GM12878 (cell line): ENCODE data around the gene NHSL1. TPM values are rescaled to one million over a fixed set of nuclear protein-coding genes. Genes with fewer than 3 reads are reported as not detected.

Experiments
- ATAC-seq: fragments of 200-7000 bp; cut with Tn5 transposase; 3 replicates; pipeline ENCODE4 v1.9.1; 2020; ENCODE audit warnings: mild to moderate bottlenecking, moderate library complexity
- BruUV-seq: library from RNA; stranded (reverse); fragments of 400-500 nt; replicated peaks from 2 replicates; lab custom pipeline; 2021; lab: Mats Ljungman, UMichigan
- CTCF ChIA-PET: fragments of 300-600 bp; sonication (Branson Sonifier 250); formaldehyde crosslinking; extraction: SDS; loops from one replicate; lab custom pipeline; 2021; ENCODE audit warnings: inconsistent platforms; lab: Yijun Ruan, JAX
- POLR2A ChIA-PET: fragments of 350-600 bp; formaldehyde crosslinking; extraction: SDS; loops from one replicate; lab custom pipeline; 2021; ENCODE audit warnings: inconsistent platforms; lab: Charles Lee
- RAD21 ChIA-PET: fragments of 300-600 bp; sonication (Branson Sonifier 250); formaldehyde crosslinking; loops from one replicate; lab custom pipeline; 2023; ENCODE audit warnings: antibody characterized with exemption; ENCODE audit not compliant: unreplicated experiment; lab: Charles Lee
- SMC1A ChIA-PET: fragments of 300-600 bp; sonication (Branson Sonifier 250); formaldehyde crosslinking; loops from one replicate; lab custom pipeline; 2023; ENCODE audit not compliant: unreplicated experiment, uncharacterized antibody; lab: Charles Lee
- DNase-seq: peaks from one replicate; pipeline ENCODE4 v3.0.0-alpha.2; 2011; ENCODE audit warnings: low read depth, low spot score
- FAIRE-seq: peaks from 3 replicates; lab custom pipeline; 2011; peaks lifted over from hg19 to GRCh38; lab: Jason Lieb, UNC
- H2AFZ ChIP-seq: 2 replicates; pipeline ENCODE4 v1.6.0; 2011; ENCODE audit warnings: low read depth, low read length, control low read depth; ENCODE audit not compliant: control insufficient read depth
- H3K27ac ChIP-seq: 2 replicates; pipeline ENCODE4 v1.5.1; 2011; ENCODE audit warnings: control low read depth; ENCODE audit not compliant: control insufficient read depth, insufficient read depth
- H3K27me3 ChIP-seq, 2 experiments: replicated peaks in 1 of 2; 2 replicates each; pipeline versions ENCODE4 v1.6.0 to v1.6.1; 2011; ENCODE audit warnings: low read length in 1 of 2; ENCODE audit not compliant: control insufficient read depth in 2 of 2, insufficient read depth in 2 of 2
- H3K36me3 ChIP-seq, 2 experiments: 2 replicates each; pipeline ENCODE4 v1.5.1; 2011; ENCODE audit warnings: low read length in 1 of 2; ENCODE audit not compliant: control insufficient read depth in 2 of 2, insufficient read depth in 2 of 2
- H3K4me1 ChIP-seq: 2 replicates; pipeline ENCODE4 v1.6.1; 2011; ENCODE audit warnings: mild to moderate bottlenecking, low read length, moderate library complexity, mixed read lengths; ENCODE audit not compliant: control insufficient read depth, insufficient read depth
- H3K4me2 ChIP-seq: 2 replicates; pipeline ENCODE4 v1.6.0; 2011; ENCODE audit warnings: control low read depth; ENCODE audit not compliant: control insufficient read depth, insufficient read depth
- H3K4me3 ChIP-seq: fragments of 200-600 bp; sonication (generic); 2 replicates; pipeline ENCODE4 v1.5.1; 2016
- H3K79me2 ChIP-seq: 2 replicates; pipeline ENCODE4 v1.6.0; 2011; ENCODE audit warnings: low read length; ENCODE audit not compliant: control insufficient read depth, insufficient read depth
- H3K9ac ChIP-seq: 2 replicates; pipeline ENCODE4 v1.8.0; 2011; ENCODE audit warnings: low read length, control low read depth, mixed read lengths; ENCODE audit not compliant: control insufficient read depth, insufficient read depth
- H3K9me3 ChIP-seq: replicated peaks from 3 replicates; pipeline ENCODE4 v1.5.1; 2011; ENCODE audit warnings: mild to moderate bottlenecking, low read length; ENCODE audit not compliant: control insufficient read depth, insufficient read depth
- H4K20me1 ChIP-seq: 2 replicates; pipeline ENCODE4 v1.6.0; 2011; ENCODE audit not compliant: control insufficient read depth, insufficient read depth
- CHD1 ChIP-seq: IDR thresholded peaks from 2 replicates; pipeline ENCODE4 v1.6.1; 2012; ENCODE audit warnings: low read depth, low read length, improper control_type of control experiment
- CREM ChIP-seq: IDR thresholded peaks from 2 replicates; pipeline ENCODE4 v1.6.1; 2014; ENCODE audit warnings: antibody characterized with exemption, low read depth
- HDAC6 ChIP-seq: fragments of 200-600 bp; sonication (generic); IDR thresholded peaks from one replicate; pipeline ENCODE4 v1.8.0; 2017; ENCODE audit warnings: antibody characterized with exemption; ENCODE audit not compliant: unreplicated experiment
- MYC ChIP-seq: IDR thresholded peaks from 2 replicates; pipeline ENCODE4 v1.6.1; 2011; ENCODE audit warnings: mild to moderate bottlenecking, low read length, moderate library complexity, inconsistent platforms; ENCODE audit not compliant: insufficient read depth, insufficient replicate concordance, insufficient read length, severe bottlenecking
- NFXL1 ChIP-seq: fragments of 450-650 bp; IDR thresholded peaks from 2 replicates; pipeline ENCODE4 v1.6.1; 2017; ENCODE audit warnings: antibody characterized with exemption, mild to moderate bottlenecking, borderline replicate concordance
- RAD51 ChIP-seq: fragments of 450-650 bp; IDR thresholded peaks from 2 replicates; pipeline ENCODE4 v1.6.1; 2016; ENCODE audit warnings: moderate library complexity, mild to moderate bottlenecking, inconsistent platforms
- RELB ChIP-seq: fragments of 450-650 bp; IDR thresholded peaks from 2 replicates; pipeline ENCODE4 v1.6.1; 2017; ENCODE audit warnings: low read depth, mild to moderate bottlenecking, moderate library complexity
- STAT3 ChIP-seq: IDR thresholded peaks from 2 replicates; pipeline ENCODE4 v1.6.1; 2011; ENCODE audit warnings: low read depth, low read length, improper control_type of control experiment
- SUPT20H ChIP-seq: IDR thresholded peaks from 2 replicates; pipeline ENCODE4 v1.6.1; 2011; ENCODE audit warnings: low read depth, mild to moderate bottlenecking, low read length, moderate library complexity, borderline replicate concordance; ENCODE audit not compliant: control insufficient read depth
- TBL1XR1 ChIP-seq: IDR thresholded peaks from 2 replicates; pipeline ENCODE4 v1.6.1; 2012; ENCODE audit warnings: low read depth, low read length, improper control_type of control experiment
- ZBED1 ChIP-seq: IDR thresholded peaks from 2 replicates; pipeline ENCODE4 v1.6.1; 2016; ENCODE audit warnings: borderline replicate concordance
- ZZZ3 ChIP-seq: IDR thresholded peaks from 2 replicates; pipeline ENCODE4 v1.6.1; 2011; ENCODE audit warnings: low read depth; ENCODE audit not compliant: control insufficient read depth, insufficient read length
- WGBS: methylation state at CpG from one replicate; pipeline ENCODE4 v1.1.6; 2016; ENCODE audit warnings: low lambda C conversion rate; ENCODE audit not compliant: insufficient replicate concordance, insufficient coverage; ENCODE audit errors: missing lambda C conversion rate; 5-methylcytosine and 5-hydroxymethylcytosine counted together
- in situ Hi-C: fragments of 300-500 bp; cut with MboI; formaldehyde crosslinking; loops from 9 replicates; pipeline ENCODE4 v1.14.3; 2018; ENCODE audit warnings: mixed read lengths
- intact Hi-C: fragments of 100-400 bp; cut with micrococcal nuclease; formaldehyde crosslinking; loops from one replicate; pipeline ENCODE4 v1.14.2; 2022; ENCODE audit not compliant: unreplicated experiment
- polyA plus RNA-seq, 11 experiments: library from polyadenylated mRNA; depleted of rRNA in 4 of 11; unstranded in 6 of 11; stranded (reverse) in 5 of 11; fragments of >200 nt; fragmentation: Nextera tagmentation in 4 of 11; fragmentation: Illumina TruSeq in 1 of 11; extraction: Ambion mirVana in 4 of 11; extraction: Trizol in 1 of 11; gene quantifications; 1 replicate in 1 of 11; 2 replicates in 10 of 11; pipeline versions ENCODE4 v1.2.1 to v1.2.3, GENCODE V29; 2011 to 2016; ENCODE audit warnings: inconsistent platforms in 2 of 11, missing spikeins in 2 of 11, low read depth in 1 of 11
- total RNA-seq, 4 experiments: library from RNA; depleted of rRNA in 3 of 4; stranded (reverse); fragments of >200 nt in 3 of 4; fragmentation: Illumina TruSeq in 1 of 4; extraction: Trizol in 1 of 4; gene quantifications; 2 replicates each; pipeline versions ENCODE4 v1.2.1 to v1.2.3, GENCODE V29; 2013 to 2021

The NHSL1 gene
- total and polyA plus RNA-seq, 10 of the 15 experiments (the other 5 are each of a cell fraction or from before 2014, with no cell fraction given) = 0.26 to 14.1 (median 0.90) TPM

DNA sequence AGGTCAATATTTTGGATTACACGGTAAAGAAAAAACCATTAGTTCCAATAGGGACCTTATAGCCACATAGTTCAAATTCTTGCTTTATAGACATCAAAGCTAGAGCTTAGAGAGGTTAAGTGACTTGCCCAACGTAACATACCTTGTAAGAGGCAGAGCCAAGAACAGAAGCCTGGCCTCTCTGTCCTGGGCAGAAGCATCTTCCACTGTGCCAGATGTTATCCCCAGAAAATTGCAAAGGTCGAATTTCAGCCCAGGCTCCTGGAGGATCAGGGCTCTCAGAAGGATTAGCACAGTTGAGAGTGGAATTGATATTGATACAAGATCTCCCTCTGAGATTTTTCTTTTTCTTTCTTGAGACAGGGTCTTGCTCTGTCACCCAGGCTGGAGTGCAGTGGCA is 115.5 kb downstream of the NHSL1 start:
- ChIA-PET RAD21 (no interaction called here), SMC1A (no interaction called here), CTCF (no interaction called here), POLR2A (no interaction called here)
- ATAC-seq (no peak), DNase-seq (no peak), FAIRE-seq (no peak)
- BruUV-seq = no TSS peak
- TF ChIP-seq NFXL1 (no peak), RELB (no peak), ZZZ3 (no peak), RAD51 (no peak), CREM (no peak), CHD1 (no peak), HDAC6 (no peak), ZBED1 (no peak), TBL1XR1 (no peak), STAT3 (no peak), MYC (no peak), SUPT20H (no peak)
- Histone ChIP-seq H3K36me3 (no peaks in the 10 kb centered on the region), H3K27ac (no peak overlapping the region), H3K9me3 (no peaks in the 10 kb centered on the region), H2AFZ (no peak overlapping the region), H3K4me1 (no peaks in the 10 kb centered on the region), H3K4me2 (no peak overlapping the region), H3K79me2 (no peaks in the 10 kb centered on the region), H3K9ac (no peak overlapping the region), H3K27me3 (peaks cover 0 to 2% of the 10 kb centered on the region in 2 experiments; a peak in 1 of 4 replicates), H3K4me3 (no peak overlapping the region), H4K20me1 (no peaks in the 10 kb centered on the region)
- intact Hi-C loops = no loop called here
- in situ Hi-C loops = no loop called here
- WGBS = 2% methylated on average over 3 of the region's 3 CpGs
